Activated CD4-positive, alpha-beta T cell treated with anti-CD3 and anti-CD28 coated beads for 36 hours (primary cell): ENCODE measurements around the gene TRAPPC2. TPM values are rescaled to one million over a fixed set of nuclear protein-coding genes. Genes with fewer than 3 reads are reported as not detected.
A peak's percentile ranks its signal among the peaks of the same experiment; 100 is the strongest.
"Not testable (repeated sequence)": the region's sequence is repeated elsewhere in the genome, so short reads cannot be mapped to it uniquely, and the experiment has no call there.

ENCODE experiments used
- ATAC-seq: fragments of 200-7000 bp; cut with Tn5 transposase; one replicate; pipeline ENCODE4 v1.10.0; 2021; ENCODE audit warnings: mild to moderate bottlenecking, moderate library complexity
- CTCF ChIA-PET: fragments of 350-600 bp; sonication (Branson Sonifier 250); formaldehyde crosslinking; loops from one replicate; lab custom pipeline; 2021; ENCODE audit warnings: antibody characterized with exemption; lab: Charles Lee
- POLR2A ChIA-PET: fragments of 350-600 bp; sonication (Branson Sonifier 250); formaldehyde crosslinking; loops from one replicate; lab custom pipeline; 2021; ENCODE audit warnings: antibody characterized with exemption, inconsistent platforms; lab: Charles Lee
- DNase-seq: peaks from one replicate; pipeline ENCODE4 v3.0.0-alpha.2; 2020
- H3K27ac Mint-ChIP-seq: one replicate; pipeline ENCODE4 v1.8.0; 2021; ENCODE audit warnings: mixed read lengths
- H3K27me3 Mint-ChIP-seq: one replicate; pipeline ENCODE4 v1.8.0; 2021; ENCODE audit warnings: mixed read lengths
- H3K36me3 Mint-ChIP-seq: one replicate; pipeline ENCODE4 v1.8.0; 2021; ENCODE audit warnings: low read depth, mixed read lengths
- H3K4me1 Mint-ChIP-seq: one replicate; pipeline ENCODE4 v1.8.0; 2021; ENCODE audit warnings: mixed read lengths
- H3K4me3 Mint-ChIP-seq: one replicate; pipeline ENCODE4 v1.8.0; 2021; ENCODE audit warnings: mild to moderate bottlenecking, moderate library complexity, mixed read lengths
- H3K9me3 Mint-ChIP-seq: one replicate; pipeline ENCODE4 v1.8.0; 2021; ENCODE audit warnings: low read depth, mixed read lengths
- intact Hi-C, 2 experiments: fragments of 100-400 bp; cut with DNase I in 1 of 2; cut with micrococcal nuclease in 1 of 2; formaldehyde crosslinking; loops; one replicate each; pipeline versions ENCODE4 v1.14.2 to v1.15.1; 2022 to 2024; cut with DNase I, micrococcal nuclease
- total RNA-seq, 2 experiments: library from RNA; stranded (reverse); gene quantifications; one replicate each; pipeline ENCODE4 v1.2.3, GENCODE V29; 2021

TRAPPC2 gene
- total RNA-seq, 2 experiments from 2014 or later: 10.3 to 16.4 TPM

DNA sequence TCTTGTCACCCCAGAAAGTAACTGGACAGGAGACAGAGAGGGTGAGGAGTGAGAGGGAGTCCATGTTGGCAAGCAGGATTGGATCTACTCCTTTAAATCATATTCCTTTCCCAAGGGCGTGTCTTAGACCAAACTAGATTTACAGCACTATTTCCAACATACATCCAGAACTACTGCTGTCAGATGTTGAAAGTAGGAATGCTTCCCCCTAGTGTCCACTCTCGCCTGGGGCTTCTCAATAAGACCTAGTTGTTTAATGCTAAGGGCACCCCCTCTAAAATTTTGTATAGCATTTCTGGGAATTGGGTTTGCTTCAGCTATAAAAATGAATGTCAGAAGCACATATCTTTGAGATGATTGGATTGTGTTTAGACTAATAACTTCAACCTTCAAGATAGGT, 13.4 kb upstream of the TRAPPC2 start:
- H3K36me3 Mint-ChIP-seq: peaks cover 30% of the 10 kb centered on the region
- ATAC-seq (no peak), DNase-seq (peak; percentile 43)
- H3K27me3 Mint-ChIP-seq: no peaks in the 10 kb centered on the region
- intact Hi-C loops: loop anchor here in 1 of 2 experiments (2.0 kb wide), 2 partner anchors 89 to 241 kb away; no protein-coding TSS in a partner anchor
- CTCF ChIA-PET: interaction anchor here (0.7 kb wide), 1 partner anchor 241 kb away, joined by 3 read pairs; no protein-coding TSS in a partner anchor
- H3K27ac Mint-ChIP-seq: no peak overlapping the region
- H3K4me1 Mint-ChIP-seq: peaks cover 18% of the 10 kb centered on the region
- POLR2A ChIA-PET: interaction anchor here (0.6 kb wide), 1 partner anchor 190 kb away, joined by 5 read pairs; no protein-coding TSS in a partner anchor
- no peak overlapping the region for H3K4me3 Mint-ChIP-seq
- H3K9me3 Mint-ChIP-seq: no peaks in the 10 kb centered on the region

DNA sequence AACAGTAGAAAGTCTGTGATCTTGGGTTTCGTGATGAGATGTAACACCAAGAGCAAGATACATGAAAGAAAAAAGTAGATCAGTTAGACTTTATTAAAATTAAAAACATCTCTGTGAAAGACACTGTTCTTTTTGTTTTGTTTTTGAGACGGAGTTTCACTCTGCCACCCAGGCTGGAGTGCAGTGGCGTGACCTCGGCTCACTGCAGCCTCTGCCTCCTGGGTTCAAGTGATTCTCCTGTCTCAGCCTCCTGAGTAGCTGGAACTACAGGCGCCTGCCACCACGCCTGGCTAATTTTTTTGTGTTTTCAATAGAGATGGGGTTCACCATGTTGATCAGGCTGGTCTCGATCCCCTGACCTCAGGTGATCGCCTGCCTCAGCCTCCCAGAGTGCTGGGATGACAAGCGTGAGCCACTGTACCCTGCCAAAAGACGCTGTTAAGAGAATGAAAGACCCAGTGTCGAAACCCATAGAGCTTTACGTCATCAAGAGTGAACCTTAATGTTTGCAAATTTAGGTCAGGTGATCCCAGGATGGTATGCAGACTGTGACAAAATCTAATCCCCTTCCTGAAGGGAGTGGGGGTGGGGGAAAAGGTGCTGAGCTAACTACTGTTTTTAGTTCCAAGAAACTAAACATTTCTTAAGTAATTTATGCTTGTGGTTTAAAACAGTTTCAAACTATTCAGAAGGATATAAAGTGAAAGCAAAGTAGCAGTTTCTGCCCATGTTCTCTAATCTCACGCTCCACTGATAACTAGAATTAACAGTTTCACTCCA, 8.2 kb upstream of the TRAPPC2 start:
- no peaks in the 10 kb centered on the region for H3K9me3 Mint-ChIP-seq
- H3K36me3 Mint-ChIP-seq: peaks cover 16% of the 10 kb centered on the region
- H3K4me3 Mint-ChIP-seq: peak overlapping the region; percentile 43
- ATAC-seq (peak; percentile 93), DNase-seq (peak; percentile 69)
- ChIA-PET POLR2A (interaction anchor here (0.6 to 1.0 kb wide), 4 partner anchors 8 to 676 kb away, joined by 4 to 6 read pairs (median 4); partner anchors contain the start of genes OFD1, RAB9A and TRAPPC2), CTCF (interaction anchor here (1.0 to 1.6 kb wide), 5 partner anchors 8 to 236 kb away, joined by 3 to 5 read pairs (median 5); partner anchors contain the start of genes OFD1, TCEANC and TRAPPC2)
- peak overlapping the region; percentile 34 for H3K27ac Mint-ChIP-seq
- intact Hi-C loops: loop anchor here in 1 of 2 experiments (2.0 kb wide), 1 partner anchor 286 kb away; the partner anchor contains the start of gene GEMIN8
- H3K4me1 Mint-ChIP-seq: peaks cover 18% of the 10 kb centered on the region
- no peaks in the 10 kb centered on the region for H3K27me3 Mint-ChIP-seq

DNA sequence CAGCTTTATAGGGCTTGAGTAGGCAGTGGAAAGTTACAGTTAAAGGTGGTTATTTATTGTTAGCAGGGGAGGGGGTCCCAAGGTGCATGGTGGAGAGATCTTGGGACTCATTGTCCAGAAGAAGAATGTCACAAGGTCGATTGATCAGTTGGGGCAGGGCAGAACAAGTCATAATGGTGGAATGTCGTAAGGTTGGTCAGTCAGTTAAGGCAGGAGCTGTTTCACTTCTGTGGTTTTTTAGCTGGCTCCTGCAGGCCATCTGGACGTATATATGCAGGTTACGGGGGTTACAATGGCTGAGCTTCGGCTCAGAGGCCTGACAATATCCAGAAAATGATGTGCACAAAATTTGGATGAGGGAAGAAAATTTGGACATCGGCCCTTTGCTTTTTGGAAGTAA, 7.3 kb upstream of the TRAPPC2 start:
- no peak for ATAC-seq
- Mint-ChIP-seq H3K4me3 (no peak overlapping the region), H3K27ac (peak overlapping the region; percentile 34), H3K36me3 (peaks cover 11% of the 10 kb centered on the region), H3K9me3 (no peaks in the 10 kb centered on the region), H3K4me1 (peaks cover 23% of the 10 kb centered on the region), H3K27me3 (no peaks in the 10 kb centered on the region)
- DNase-seq: no peak
- intact Hi-C loops: loop anchor here in 1 of 2 experiments (2.0 kb wide), 1 partner anchor 287 kb away; the partner anchor contains the start of gene GEMIN8
- ChIA-PET POLR2A (interaction anchor here (0.7 kb wide), 1 partner anchor 72 kb away, joined by 5 read pairs; no protein-coding TSS in a partner anchor), CTCF (interaction anchor here (1.5 kb wide), 1 partner anchor 83 kb away, joined by 5 read pairs; no protein-coding TSS in a partner anchor)

DNA sequence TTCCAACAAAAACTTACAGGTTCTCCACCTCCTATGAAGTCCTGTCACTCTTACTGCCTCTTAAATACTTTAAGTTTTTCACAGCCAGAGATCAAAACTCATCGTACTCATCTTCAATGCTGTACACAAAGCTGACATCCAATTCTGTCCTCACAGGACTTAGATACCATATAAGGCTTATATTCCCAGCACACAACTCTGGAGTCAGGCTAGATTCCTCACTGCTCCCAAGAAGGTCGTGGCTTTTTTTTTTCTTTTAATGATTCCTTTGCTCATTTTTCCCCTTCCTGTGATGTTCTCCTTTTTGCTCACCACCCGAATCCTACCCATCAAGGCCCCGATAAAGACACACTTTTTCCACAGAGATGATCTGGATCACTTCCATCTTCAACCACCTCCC, 914 bp downstream of the TRAPPC2 start:
- Mint-ChIP-seq H3K4me3 (peak overlapping the region; percentile 81), H3K9me3 (peaks cover 2% of the 10 kb centered on the region), H3K4me1 (peaks cover 50% of the 10 kb centered on the region), H3K27ac (peak overlapping the region; percentile 93), H3K27me3 (no peaks in the 10 kb centered on the region), H3K36me3 (peaks cover 50% of the 10 kb centered on the region)
- POLR2A ChIA-PET: interaction anchor here (1.1 to 2.2 kb wide), 2 partner anchors 9 to 45 kb away, joined by 4 read pairs; no protein-coding TSS in a partner anchor
- CTCF ChIA-PET: interaction anchor here (1.4 kb wide), 1 partner anchor 64 kb away, joined by 7 read pairs; no protein-coding TSS in a partner anchor
- intact Hi-C loops: loop anchor here in 1 of 2 experiments (10.0 kb wide), 1 partner anchor 639 kb away; no protein-coding TSS in a partner anchor
- ATAC-seq (no peak), DNase-seq (no peak)

DNA sequence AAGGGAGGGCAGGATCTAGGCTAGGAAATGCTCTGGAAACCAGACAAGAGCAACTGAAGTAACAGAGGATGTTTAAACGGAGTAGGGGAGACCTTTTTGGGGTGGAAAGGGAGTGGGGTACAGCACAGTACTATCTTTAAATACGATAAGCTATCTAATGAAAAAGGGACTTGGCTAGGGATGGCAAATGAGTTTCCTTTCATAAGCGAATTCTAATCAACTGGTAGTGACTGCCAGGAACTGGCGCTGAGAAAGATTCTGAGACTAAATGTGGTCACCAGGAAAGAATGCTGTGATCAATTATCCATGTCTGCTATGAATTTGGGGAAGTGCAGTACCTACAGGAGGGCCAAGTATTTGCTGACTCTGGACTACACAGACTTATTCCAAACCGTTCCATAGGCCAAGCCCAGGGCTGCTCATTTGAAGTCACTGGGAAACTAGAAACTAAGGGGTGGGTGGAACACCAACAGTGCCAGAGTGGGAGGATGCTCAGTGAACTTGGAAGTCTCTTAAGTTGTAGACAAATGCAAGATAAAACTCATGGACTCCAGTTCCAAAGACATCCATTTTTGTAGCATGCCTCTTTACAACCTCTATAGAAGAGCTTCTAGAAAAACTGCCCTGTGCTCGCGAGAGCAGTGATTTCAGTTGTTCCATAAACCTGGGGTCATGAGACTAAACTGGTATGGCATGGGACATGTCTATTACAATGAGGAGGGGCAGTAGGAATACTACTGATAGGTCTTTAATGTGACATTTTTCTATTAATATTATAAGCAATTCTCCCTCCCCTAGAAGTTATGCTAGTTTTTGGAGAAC, 2.0 kb downstream of the TRAPPC2 start:
- intact Hi-C loops: loop anchor here in 1 of 2 experiments (10.0 kb wide), 1 partner anchor 638 kb away; no protein-coding TSS in a partner anchor
- Mint-ChIP-seq H3K4me3 (peak overlapping the region; percentile 81), H3K36me3 (peaks cover 60% of the 10 kb centered on the region), H3K27me3 (no peaks in the 10 kb centered on the region), H3K9me3 (peaks cover 3% of the 10 kb centered on the region), H3K4me1 (peaks cover 59% of the 10 kb centered on the region), H3K27ac (peak overlapping the region; percentile 73)
- no peak for DNase-seq
- no peak for ATAC-seq
- ChIA-PET POLR2A (interaction anchor here (1.1 kb wide), 1 partner anchor 10 kb away, joined by 4 read pairs; no protein-coding TSS in a partner anchor), CTCF (interaction anchor here (0.7 kb wide), 1 partner anchor 22 kb away, joined by 3 read pairs; no protein-coding TSS in a partner anchor)

DNA sequence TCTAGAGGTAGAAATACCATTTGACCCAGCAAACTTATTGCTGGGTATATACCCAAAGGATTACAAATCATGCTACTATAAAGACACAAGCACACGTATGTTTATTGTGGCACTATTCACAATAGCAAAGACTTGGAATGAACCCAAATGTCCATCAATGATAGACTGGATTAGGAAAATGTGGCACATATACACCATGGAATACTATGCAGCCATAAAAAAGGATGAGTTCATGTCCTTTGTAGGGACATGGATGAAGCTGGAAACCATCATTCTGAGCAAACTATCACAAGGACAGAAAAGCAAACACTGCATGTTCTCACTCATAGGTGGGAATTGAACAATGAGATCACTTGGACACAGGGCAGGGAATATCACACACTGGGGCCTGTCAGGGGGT, 3.9 kb downstream of the TRAPPC2 start:
- H3K9me3 Mint-ChIP-seq, H3K27ac Mint-ChIP-seq, POLR2A ChIA-PET, ATAC-seq, CTCF ChIA-PET, H3K27me3 Mint-ChIP-seq, H3K4me3 Mint-ChIP-seq, DNase-seq: not testable (repeated sequence)
- peaks cover 74% of the 10 kb centered on the region for H3K36me3 Mint-ChIP-seq
- intact Hi-C loops: loop anchor here in 1 of 2 experiments (10.0 kb wide), 1 partner anchor 636 kb away; no protein-coding TSS in a partner anchor
- H3K4me1 Mint-ChIP-seq: peaks cover 70% of the 10 kb centered on the region

DNA sequence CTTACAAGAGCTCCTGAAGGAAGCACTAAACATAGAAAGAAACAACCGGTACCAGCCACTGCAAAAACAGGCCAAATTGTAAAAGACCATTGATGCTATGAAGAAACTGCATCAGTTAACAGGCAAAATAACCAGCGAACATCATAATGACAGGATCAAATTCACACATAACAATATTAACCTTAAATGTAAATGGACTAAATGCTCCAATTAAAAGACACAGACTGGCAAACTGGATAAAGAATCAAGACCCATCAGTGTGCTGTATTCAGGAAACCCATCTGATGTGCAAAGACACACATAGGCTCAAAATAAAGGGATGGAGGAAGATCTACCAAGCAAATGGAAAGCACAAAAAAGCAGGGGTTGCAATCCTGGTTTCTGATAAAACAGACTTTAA, 7.8 kb downstream of the TRAPPC2 start:
- H3K27me3 Mint-ChIP-seq, H3K9me3 Mint-ChIP-seq, DNase-seq, H3K4me3 Mint-ChIP-seq, POLR2A ChIA-PET, ATAC-seq: not testable (repeated sequence)
- H3K36me3 Mint-ChIP-seq: peaks cover 74% of the 10 kb centered on the region
- intact Hi-C loops: loop anchor here in 1 of 2 experiments (1.0 kb wide), 1 partner anchor 8 kb away; the partner anchor contains the start of genes OFD1 and TRAPPC2
- H3K27ac Mint-ChIP-seq: peak overlapping the region; percentile 65
- CTCF ChIA-PET: interaction anchor here (0.7 kb wide), 1 partner anchor 15 kb away, joined by 3 read pairs; no protein-coding TSS in a partner anchor
- H3K4me1 Mint-ChIP-seq: peaks cover 60% of the 10 kb centered on the region

DNA sequence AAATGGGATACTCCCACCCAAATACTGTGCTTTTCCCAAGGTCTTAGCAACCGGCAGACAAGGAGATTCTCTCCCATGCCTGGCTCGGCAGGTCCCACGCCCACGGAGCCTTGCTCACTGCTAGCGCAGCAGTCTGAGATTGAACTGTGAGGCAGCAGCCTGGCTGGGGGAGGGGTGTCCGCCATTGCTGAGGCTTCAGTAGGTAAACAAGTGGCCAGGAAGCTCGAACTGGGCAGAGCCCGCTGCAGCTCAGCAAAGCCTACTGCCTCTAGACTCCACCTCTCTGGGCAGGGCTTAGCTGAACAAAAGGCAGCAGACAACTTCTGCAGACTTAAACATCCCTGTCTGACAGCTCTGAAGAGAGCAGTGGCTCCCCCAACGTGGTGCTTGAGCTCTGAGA, 9.5 kb downstream of the TRAPPC2 start:
- H3K9me3 Mint-ChIP-seq, ATAC-seq, H3K4me3 Mint-ChIP-seq, intact Hi-C loops, H3K27me3 Mint-ChIP-seq, POLR2A ChIA-PET: not testable (repeated sequence)
- DNase-seq: peak; percentile 65
- Mint-ChIP-seq H3K36me3 (peaks cover 65% of the 10 kb centered on the region), H3K27ac (peak overlapping the region; percentile 25), H3K4me1 (peaks cover 49% of the 10 kb centered on the region)
- CTCF ChIA-PET: interaction anchor here (0.6 to 1.3 kb wide), 2 partner anchors 9 to 778 kb away, joined by 3 read pairs; no protein-coding TSS in a partner anchor

DNA sequence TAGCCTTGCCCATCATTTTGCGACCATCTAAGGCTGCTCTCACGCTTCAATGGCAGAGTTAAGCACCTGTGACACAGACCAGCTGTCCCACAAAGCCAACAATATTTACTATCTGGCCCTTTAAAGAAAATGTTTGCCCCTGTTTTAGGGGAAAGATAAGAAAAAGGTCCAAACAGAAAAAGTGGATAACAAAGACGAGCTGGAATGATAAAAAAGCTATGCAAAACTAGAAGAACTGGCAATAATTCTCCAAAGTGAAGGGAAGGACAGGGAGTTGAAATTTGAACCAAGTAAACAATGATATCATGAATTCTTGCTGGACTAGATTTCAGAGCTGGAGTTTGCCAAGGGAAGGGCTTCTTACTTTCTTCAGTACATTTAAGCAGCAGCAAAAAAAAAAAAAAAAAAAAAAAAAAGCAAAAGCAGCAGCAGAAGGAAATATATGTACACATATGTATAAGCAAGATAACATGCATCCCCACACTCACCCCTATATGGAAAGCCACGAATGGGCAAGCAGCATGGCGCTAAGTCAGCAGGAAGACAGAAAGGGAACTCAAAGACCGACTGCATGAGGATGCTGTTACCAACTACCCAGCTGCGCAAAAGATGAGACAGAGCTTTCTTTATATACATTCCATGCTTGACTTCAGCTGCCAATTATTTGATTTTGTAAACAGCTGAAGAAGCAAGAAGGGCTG, 12.5 kb downstream of the TRAPPC2 start:
- Mint-ChIP-seq H3K27me3 (no peaks in the 10 kb centered on the region), H3K36me3 (peaks cover 49% of the 10 kb centered on the region), H3K27ac (no peak overlapping the region), H3K9me3 (peaks cover 2% of the 10 kb centered on the region), H3K4me3 (no peak overlapping the region), H3K4me1 (peaks cover 39% of the 10 kb centered on the region)
- DNase-seq: no peak
- ChIA-PET POLR2A (no interaction called here), CTCF (no interaction called here)
- ATAC-seq: no peak
- intact Hi-C loops: no loop called here

DNA sequence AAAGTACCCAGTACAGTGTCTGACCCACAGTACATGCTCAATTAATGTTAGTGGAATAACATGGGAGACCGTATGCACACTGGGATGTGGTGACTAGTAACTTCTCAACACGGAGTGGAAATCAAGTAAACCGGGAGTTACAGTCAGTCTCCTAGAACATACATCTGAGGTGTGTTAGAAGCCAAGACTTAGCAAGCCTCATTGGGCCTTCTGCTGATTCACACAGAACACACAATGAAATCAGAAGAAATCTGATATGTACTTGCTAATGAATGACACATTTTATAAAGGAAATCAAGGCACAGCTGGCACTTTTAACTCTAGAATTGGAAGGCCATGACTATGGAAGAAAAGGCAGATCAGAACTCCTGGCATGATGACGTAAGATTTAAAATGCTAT, 13.0 kb downstream of the TRAPPC2 start:
- ATAC-seq (no peak), DNase-seq (no peak)
- intact Hi-C loops: no loop called here
- POLR2A ChIA-PET: no interaction called here
- peaks cover 45% of the 10 kb centered on the region for H3K36me3 Mint-ChIP-seq
- CTCF ChIA-PET: no interaction called here
- peaks cover 36% of the 10 kb centered on the region for H3K4me1 Mint-ChIP-seq
- no peaks in the 10 kb centered on the region for H3K27me3 Mint-ChIP-seq
- no peak overlapping the region for H3K27ac Mint-ChIP-seq
- H3K9me3 Mint-ChIP-seq: no peaks in the 10 kb centered on the region
- H3K4me3 Mint-ChIP-seq: no peak overlapping the region
